Activated CD4-positive, alpha-beta T cell treated with anti-CD3 and anti-CD28 coated beads for 1 hour (primary cell): ENCODE data around the gene MLYCD.
A peak's percentile ranks its signal among the peaks of the same experiment; 100 is the strongest.
"Not testable (repeated sequence)": the region's sequence is repeated elsewhere in the genome, so short reads cannot be mapped to it uniquely, and the experiment has no call there.

Experiments
- DNase-seq: peaks from one replicate; pipeline ENCODE4 v3.0.0-alpha.2; 2020

MLYCD gene

DNA sequence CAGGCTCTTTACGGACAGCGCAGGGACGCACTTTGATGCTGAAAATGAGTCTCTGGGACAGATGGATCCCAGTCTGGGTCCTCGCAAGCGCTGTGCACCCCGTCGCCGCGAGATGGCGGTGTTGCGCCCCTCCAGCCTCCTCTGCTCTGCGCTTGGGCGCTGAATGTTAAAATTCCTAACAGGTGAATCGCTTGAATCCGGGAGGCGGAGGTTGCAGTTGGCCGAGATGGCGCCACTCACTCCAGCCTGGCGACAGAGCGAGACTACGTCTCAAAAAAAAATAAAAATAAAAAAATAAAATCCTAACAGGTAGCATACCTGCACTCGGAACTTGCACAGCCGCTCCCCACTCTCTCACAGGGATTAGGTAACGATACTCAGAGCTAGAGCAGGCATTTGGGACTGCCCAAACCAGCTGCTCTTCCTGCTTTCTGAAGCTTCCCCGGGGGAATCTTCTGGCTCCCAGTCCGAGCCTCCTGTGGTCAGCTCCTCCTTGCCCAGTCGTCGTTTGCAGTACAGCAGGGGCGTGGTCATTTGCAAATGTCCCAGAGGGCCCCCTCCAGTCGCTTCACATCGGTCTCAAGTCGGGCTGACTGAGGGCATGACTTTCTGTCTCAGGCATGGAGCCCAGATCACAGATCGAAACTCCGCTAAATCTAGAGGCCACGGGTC is 27.9 kb downstream of the MLYCD start:
- peak; percentile 29 for DNase-seq

DNA sequence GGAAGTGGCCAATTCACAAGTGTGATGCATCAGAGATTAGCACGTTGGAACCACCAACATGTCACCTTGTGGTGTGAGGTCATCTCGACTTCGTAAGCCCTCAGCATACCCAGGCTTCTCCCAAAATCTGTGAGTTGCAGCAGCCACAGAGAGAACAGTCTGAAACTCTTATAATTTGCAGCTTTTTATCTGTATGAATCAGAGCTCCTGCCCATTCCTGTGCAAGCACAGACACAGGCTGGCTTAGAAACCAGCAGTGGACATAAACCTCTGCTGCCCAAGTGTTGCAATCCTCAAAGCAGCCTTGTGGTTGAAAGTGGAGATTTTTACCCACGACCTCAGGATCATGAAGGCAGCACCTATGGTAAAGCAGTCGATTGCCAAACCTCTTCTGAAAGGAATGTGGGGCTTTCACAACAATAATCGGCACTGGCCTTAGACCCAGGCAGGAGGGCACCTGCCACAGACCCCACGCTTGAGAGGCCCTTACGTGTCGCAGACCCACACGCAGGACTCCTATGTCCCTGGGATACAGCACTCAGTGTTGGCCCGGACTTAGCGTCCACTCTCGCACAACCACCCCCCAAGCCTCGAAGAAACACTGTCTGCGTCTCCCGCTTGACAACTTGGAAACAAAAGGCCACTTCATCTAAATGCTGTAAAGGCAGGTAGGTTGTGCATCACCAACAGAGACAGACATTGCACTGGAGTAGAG is 29.6 kb downstream of the MLYCD start:
- no peak for DNase-seq

DNA sequence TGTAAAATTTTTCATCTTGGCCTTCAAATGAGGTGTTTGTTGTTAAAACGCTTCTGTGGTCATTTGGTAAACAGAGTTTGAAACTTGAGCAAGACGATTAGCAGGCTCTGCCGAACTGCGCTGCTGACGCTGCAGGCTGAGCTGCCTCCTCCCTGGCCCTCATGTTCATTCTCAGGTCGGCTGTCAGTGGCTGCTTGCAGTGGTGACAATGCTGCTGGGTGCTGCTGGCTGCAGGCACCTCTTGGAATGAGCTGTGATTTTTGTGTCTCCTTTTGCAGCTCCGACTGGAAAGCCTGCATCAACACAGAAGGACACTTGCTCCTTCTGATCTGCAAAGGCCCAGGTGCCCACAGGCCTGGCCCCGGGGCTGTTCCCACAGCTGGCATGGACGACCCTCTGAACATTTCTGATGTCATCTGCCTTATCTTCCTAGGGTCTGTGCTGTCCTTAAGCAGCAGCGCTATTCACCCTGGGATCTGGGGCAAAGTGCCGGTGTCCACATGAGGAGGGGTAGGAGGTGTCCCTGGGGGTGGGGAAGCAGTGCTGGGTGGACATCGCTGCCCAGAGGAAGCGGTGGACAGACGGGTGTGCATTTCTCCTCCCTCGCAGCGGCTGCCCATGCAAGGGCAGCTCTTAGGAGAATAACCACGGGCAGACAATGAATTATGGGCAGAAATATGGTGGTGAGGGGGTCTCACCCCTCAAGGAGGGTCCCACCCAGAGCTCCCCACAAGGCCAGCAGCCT is 31.1 kb downstream of the MLYCD start:
- no peak for DNase-seq

DNA sequence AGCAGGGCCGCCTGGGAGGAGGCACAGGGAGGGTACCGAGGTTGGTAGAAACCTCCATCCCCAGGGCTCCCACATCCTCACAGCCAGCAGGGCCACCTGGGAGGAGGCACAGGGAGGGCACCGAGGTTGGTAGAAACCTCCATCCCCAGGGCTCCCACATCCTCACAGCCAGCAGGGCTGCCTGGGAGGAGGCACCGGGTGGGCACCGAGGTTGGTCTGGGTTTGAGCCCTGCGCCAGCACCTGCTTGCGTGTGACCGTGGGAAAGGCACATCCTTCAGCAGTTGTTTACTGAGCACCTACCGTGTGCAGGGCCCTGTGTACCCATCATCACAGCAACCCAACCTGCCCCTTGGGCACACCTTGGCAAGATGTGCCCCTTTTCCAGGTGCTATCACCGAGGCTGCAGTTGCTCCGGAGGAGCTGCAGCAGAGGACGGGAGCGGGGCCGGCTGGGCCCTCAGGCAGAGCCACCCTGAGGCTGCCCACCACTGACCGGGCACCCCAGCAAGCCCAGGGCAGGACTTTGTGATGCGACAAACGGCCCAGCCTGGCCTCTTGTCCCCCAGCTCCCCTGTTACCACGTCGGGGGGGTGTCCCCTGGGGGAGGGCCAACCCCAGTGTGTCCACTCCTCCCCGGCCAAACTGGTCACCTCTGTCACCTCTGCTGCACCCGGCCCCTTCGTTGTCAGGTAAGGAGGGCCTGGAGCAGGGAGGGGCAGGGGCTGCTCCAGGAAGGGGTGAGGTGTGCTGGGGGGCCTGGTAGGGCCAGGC is 32.0 kb downstream of the MLYCD start:
- DNase-seq, result no peak

DNA sequence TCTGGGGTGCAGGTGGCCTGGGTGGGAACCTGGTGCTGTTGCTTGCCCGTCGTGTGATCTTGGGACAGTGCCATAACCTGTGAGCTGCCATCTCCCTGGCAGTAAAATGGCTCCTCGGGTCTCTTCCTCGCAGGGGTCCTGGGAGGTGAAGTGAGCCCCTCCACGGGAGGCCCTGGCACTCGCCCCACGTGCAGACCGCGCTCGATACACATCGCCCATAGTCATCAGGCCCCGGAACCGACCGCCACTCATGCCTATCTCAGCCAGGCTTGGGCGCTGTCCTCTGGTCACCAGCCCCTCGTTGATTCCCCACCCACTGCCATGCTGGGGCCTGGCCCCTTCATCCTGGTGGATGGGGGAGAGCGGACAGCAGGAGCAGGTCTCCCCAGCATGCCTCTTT is 32.6 kb downstream of the MLYCD start:
- no peak for DNase-seq

DNA sequence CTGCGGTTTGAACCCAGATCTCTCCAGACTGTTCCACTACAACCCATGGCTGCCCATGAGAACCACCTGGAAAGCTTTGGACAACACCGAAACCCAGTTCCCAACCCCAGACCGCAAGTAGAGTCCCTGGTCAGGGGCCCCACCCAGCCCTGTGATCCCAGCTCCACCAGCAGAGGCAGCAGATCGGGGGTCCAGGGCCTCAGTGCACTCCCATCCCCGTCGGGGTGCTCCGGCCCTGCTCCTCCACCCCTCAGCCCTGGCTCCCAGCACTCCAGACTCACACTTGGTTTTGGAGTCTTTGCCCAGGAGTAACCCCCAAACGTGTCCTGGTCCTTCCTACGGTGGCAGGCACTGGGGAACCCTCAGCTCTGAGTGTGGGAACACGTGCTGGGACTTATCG is 33.4 kb downstream of the MLYCD start:
- DNase-seq, result no peak

DNA sequence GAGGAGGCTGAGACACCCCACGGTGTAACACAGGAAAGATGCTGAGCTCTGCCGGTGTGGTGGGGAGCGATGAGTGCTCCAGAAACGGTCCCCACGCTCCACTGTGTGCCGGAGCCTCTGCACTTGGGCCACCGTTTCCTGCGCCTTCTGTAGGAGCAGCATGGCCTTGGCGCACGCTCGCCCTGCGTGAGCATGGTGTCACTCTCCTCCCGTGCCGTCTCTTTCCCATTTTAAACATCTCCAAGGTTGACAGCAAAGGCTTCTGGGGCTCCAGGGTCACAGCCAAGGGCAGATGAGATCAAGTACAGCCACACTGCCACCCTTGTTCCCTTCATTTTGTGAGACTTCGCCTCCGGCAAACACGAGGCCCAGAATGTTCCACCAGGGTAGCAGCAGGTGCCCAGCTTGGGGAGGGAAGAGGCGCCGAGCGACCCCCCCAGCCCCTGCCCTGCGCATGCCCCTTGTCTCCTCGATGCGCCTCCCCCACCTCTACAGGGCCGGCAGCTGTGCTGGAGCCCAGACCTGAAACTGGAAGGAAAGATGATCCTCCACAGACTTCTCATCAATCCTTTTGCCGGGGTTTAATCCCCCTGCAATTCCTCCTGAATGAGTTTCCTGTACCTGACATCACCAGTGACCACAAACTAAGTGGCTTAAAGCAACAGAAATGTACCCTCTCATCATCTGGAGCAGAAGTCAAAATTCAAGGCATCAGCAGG is 34.2 kb downstream of the MLYCD start:
- no peak for DNase-seq

DNA sequence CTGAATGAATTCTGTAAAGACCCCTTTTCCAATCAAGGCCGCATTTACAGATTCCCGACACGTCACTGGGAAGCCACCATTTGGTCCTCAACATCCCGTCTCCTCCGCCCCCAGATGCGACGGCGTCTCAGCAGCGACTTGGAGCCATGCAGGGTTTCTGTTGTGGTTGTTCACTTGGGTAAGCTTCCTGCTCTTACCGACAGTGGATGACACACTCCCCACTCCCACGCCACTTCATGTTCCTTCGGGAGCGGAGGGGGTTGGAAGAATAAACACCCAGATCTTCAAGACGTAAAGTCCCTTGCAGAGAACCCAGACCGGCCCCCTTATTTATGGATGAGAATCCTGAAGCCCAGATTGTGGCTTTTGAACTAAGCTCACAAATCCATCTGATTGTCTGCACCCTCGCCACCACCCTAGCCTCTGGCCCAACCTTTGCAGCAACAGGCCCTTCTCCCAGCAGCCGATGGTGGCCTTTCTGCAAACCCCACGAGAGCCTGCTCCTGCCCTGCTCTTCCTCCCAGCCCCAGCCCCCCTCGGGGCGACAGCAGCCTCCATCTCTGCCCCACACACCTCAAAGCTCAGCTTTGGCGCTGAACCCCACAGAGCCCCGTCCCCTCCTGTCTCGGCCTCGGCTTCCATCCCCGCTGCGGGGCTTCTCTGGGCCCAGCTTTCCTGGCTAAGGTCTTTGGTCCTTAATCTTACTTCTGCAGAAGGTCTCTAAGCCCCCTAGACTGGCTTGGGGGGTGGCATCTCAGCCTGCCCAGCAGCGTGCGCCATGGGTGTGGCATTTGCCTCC is 35.2 kb downstream of the MLYCD start:
- no peak for DNase-seq

DNA sequence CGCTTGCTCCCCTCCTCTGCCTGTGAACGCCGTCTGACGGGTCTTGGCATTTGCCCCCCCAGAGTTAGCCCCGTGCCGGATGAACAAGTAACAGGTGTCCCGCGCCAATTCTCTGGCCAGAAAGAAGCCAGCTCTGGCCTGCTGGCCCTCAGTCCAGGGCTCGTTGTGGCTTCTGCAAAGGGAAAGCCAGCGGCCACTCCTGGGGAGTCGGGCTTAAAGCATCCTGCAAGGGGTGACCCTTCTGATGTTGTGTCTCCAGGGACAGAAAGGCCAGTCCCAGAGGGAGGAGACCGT is 35.7 kb downstream of the MLYCD start:
- DNase-seq, result no peak

DNA sequence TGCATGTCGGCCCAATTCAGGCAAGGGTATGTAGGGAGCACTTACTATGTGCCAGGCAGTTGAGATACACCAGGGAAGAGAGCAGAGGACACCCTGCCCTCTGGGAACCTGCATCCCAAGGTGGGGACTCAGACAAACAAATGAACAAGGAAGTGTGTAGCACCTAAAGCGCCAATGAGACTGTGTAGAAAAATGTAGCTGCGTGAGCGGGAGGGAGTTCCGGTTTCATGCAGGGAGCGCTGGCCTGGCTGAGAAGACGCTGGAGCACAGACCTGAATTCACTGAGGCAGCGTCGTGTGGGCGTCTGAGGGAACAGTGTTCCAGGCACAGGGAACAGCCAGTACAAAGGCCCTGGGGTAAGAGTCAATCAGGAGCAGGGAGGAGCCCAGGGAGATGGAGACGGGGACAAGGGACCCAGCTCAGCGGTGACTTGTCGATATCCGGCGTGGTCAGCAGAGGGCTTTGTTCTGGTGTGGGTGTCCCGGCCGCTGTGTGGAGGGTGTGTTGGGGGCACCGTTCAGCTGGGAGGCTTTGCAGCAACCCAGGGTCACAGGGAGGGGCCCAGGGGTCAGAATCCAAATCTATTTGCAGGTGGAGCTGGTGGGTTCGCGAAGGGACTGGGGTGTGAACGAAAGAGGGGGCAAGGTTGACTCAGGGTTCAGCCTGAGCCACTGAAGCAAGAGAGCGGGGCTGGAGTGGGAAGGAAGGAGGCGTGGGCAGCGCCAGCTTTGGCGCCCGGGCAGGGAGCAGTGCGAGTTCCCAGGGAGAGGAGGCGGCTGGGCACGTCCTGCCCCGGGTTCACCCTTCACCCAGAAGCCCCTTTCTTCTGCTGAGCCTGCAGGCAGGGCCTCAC is 36.3 kb downstream of the MLYCD start:
- DNase-seq, result no peak

DNA sequence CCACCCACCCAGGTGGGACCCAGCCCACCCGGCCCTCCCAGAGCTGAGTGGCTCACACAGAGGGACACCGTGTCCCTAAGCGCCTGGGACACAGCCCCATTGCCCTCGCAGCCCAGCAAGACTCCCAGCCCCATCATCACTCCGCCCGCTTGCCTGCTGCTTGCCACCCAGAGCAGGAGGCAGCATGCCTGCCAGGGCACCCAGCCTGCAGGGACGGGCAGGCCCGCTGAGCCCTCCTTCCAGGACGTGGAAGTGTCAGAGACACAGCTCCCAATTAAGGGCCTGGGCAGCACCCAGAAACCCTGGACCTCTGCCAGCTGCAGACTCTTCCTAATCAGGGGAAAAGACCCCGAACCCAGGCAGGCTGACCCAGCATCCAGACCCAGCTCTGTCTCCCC is 36.9 kb downstream of the MLYCD start:
- no peak for DNase-seq

DNA sequence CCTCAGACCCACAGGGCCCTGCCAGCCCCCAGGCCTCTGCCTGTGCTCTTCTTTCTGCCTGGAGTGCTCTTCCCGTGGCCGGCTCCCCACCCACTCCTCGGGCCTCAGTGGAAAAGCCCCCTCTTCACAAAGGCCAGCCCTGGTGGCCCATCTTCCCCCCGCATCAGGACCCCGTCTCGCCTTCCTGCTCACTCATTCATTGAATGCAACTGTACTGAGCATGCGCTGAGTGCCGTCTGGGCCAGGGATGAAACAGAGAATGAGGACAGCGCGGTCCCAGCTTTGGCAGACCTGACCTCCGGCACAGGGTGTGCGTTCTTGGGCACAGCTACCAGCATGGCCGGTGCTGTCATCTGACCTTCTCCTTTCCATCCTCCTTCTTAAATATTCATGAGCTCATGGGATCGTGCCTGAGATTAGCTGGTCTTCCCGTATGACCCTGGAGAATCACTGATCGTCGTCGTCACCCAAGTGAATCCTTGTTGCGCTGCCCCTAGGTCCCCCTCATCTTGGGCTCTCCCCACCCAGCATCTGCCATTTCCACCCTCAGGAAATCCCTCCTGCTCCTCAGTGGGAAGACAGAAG is 37.8 kb downstream of the MLYCD start:
- DNase-seq, result no peak

DNA sequence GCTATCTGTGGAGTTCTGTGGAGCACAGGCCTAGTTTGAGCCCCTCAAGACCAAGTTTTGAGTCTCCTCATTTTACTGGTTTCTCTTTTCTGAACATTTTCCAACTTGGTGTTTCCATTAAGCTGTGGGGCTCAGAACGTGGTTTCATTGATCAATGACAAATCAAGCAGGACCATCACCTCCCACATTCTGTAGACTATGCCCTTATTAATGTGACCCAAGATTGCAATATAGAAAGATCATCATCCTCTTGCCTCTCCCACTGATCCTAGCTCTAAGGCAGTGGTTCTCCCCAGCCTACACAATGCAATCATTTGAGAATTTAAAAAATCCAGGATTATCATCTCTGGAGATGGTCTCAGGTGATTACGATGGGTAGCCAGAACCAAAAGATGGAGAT is 38.4 kb downstream of the MLYCD start:
- DNase-seq, result no peak

DNA sequence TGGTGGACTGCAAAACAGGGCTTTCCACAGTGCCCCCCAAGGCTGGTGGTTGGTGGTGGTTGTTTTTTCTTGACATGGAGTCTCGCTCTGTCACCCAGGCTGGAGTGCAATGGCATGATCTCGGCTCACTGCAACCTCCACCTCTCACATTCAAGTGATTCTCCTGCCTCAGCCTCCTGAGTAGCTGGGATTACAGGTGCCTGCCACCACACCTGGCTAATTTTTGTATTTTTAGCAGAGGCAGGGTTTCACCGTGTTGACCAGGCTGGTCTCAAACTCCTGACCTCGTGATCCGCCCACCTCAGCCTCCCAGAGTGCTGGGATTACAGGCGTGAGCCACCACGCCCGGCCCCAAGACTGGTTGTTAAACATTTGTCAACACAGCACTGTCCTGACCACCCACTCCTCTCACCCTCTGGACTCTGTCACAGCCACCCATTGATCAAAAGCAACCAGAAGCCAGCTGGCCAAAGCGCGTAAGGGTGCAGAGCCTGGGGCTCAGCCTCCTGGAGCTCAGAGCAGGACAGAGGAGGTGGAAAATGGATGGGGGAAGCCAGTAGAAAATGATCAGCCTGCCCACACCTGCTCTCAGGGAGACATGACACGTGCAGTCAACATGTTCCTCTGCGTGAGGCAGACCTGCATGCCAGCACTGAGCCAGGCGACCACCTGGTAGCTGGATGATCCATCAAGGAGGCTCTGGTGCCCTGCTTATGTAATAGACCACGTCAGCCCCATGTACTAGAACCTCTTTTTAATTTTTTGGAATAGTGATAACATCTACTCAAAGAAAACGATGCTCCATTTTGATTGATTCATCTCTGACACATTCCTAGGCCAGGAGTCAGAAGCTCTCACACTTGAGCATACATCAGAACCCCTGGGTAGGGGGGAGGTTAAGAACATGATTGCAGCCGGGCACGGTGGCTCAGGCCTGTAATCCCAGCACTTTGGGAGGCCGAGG is 39.3 kb downstream of the MLYCD start:
- DNase-seq, result no peak

DNA sequence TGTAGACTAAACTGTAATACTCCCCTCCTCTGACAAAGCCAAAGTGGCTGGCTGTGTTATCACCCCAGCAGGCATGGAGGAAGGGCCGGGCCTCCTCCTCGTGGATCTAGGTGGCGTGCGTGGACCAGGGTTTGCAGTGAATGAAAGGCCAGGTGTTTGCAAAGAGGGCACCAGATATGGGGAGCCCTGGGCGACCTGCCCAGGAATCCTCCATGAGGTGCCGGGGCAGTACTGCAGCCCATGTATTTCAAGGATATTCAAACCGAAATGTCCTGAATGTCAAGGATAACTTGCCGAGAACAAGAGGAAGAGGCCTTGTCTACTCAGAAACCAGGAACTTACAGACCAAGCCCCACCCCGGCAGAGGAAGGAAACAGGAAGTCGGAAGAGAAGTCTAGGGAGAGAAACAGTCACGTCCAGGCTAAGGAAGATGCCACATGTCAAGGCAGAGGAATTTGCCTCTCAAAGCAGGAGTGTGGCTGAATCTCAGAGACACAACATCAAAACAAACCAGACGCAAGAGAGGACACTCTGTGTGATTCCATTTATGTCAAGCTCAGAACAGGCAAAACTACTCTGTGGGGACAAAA is 40.4 kb downstream of the MLYCD start:
- no peak for DNase-seq

DNA sequence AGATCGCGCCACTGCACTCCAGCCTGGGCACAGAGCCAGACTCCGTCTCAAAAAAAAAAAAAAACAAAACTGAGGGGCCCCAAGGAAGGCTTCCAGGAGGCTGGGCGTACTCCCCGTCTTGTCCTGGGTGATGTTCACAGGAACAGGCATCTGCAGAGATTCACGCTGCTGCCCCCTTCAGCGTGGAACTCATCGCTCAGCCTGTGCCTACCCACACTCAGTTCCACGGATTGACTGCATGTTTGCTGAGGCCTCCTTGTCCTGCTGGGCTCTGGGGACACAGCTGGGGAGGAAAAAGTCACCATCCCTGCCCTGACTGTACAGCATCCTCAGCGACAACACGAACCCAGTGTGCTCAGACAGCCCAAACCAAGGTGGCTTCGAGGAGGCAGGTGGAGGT is 41.2 kb downstream of the MLYCD start:
- DNase-seq, result no peak

DNA sequence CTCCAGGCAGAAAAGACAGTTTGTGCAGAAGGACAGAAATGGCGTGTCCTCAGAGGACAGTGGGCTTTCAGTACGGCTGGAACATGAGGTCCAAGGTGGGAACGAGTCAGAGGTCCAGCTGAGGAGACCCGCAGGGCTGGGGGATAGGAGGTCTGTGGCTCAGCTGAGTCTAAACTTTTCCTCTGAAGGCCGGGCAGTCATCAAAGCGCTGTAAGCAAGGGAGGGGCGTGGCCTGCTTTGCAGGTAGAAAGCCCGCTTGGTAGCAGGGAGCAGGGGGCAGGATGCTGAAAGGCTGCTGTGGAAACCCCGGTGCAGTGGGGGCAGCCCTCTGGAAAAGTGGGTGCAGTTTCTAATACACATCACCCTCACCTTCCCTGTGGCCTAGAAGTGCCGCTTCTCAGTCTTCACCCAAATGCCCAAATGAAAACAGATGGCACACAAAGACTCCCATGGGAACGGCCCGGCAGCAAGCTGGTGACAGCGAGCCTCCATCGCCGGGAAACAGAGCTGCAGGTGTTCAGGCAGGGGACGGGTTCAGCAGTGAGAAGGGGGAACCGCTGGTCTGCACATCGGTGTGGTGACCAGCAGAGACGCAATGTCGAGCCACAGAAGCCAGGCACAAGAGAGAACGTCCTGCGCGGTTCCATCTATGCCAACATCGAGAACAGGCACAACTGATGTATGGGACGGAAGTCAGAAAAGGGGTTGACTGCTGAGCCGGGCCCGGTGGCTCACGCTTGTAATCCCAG is 41.9 kb downstream of the MLYCD start:
- no peak for DNase-seq

DNA sequence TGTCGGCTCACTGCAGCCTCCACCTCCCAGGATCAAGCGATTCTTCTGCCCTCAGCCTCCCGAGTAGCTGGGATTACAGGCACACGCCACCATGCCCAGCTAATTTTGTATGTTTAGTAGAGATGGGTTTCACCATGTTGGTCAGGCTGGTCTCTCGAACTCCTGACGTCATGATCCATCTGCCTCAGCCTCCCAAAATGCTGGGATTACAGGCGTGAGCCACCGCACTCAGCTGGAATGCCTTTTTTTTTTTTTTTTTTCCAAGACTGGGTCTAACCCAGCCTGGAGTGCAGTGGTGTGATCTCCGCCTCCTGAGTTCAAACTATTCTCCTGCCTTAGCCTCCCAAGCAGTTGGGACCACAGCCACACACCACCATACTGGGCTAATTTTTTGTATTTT is 42.6 kb downstream of the MLYCD start:
- not testable (repeated sequence) for DNase-seq
